Measurements from ENCODE around the gene APBA2. TPM values are rescaled to one million over a fixed set of nuclear protein-coding genes. Genes with fewer than 3 reads are reported as not detected.

APBA2 gene
- total and polyA plus RNA-seq, 2 of the 13 experiments (the other 11 are each of a cell fraction or from before 2014, with no cell fraction given) = 0.62 to 2.3 TPM

GRCh38 chr15:28937271-28937670 is 51.5 kb downstream of the APBA2 start:
- ATAC-seq (no peak), FAIRE-seq (no peak), DNase-seq (ENCODE audit: low spot score) (no peak)
- Histone ChIP-seq H3K4me1 (ENCODE audit: insufficient read depth, low read length) (peaks cover 8% of the 10 kb centered on the region; the same call in 1 of the 2 replicates), H3K27me3 (ENCODE audit: control insufficient read depth in 1 of 2, insufficient read depth in 2 of 2, low read length in 2 of 2) (no peaks in the 10 kb centered on the region; a peak in 1 of 5 replicates), H3K4me3 (replicated peaks in 1 of 3; ENCODE audit: insufficient read depth in 1 of 3, low read depth in 2 of 3, low read length in 3 of 3) (no peak overlapping the region), H3K9me3 (ENCODE audit: low read length) (no peaks in the 10 kb centered on the region), H3K36me3 (replicated peaks in 1 of 2; ENCODE audit: control insufficient read depth in 1 of 2, insufficient read depth in 2 of 2, low read length in 2 of 2) (no peaks in the 10 kb centered on the region), H2AFZ (ENCODE audit: low read length) (no peak overlapping the region), H4K20me1 (ENCODE audit: insufficient read depth, low read length) (no peaks in the 10 kb centered on the region; the same call in 1 of the 2 replicates), H3K9ac (ENCODE audit: insufficient read depth, low read depth, low read length) (no peak overlapping the region), H3K4me2 (ENCODE audit: low read depth, low read length) (no peak overlapping the region), H3K79me2 (ENCODE audit: insufficient read depth, low read length) (no peaks in the 10 kb centered on the region), H3K27ac (ENCODE audit: extremely low read length, insufficient read depth, low read length) (no peak overlapping the region)
- ChIA-PET POLR2A (no interaction called here), CTCF (ENCODE audit: low intra/inter-chr PET ratio, low total read pairs) (no interaction called here)
- no TSS peak for BruUV-seq (replicated peaks)
- TF ChIP-seq SP1 (IDR thresholded peaks at IDR 0.05) (no peak), SP1 (CRISPR knock-in tag; IDR thresholded peaks at IDR 0.05) (no peak)
- 90% methylated on average over 5 of the region's 8 CpGs for WGBS (ENCODE audit: low lambda C conversion rate)
- in situ Hi-C loops (cut with HindIII; ENCODE audit: extremely low pct_ligation_motif_present, low pct_unique_long_range_greater_than_20kb) = no loop called here
- intact Hi-C loops (cut with micrococcal nuclease; ENCODE audit: unreplicated experiment) = no loop called here

- Histone ChIP-seq H3K9me3 (ENCODE audit: low read length) (no peaks in the 10 kb centered on the region), H3K9ac (ENCODE audit: insufficient read depth, low read depth, low read length) (no peak overlapping the region), H3K79me2 (ENCODE audit: insufficient read depth, low read length) (no peaks in the 10 kb centered on the region), H2AFZ (ENCODE audit: low read length) (no peak overlapping the region), H3K27me3 (ENCODE audit: control insufficient read depth in 1 of 2, insufficient read depth in 2 of 2, low read length in 2 of 2) (no peaks in the 10 kb centered on the region; a peak in 1 of 5 replicates), H3K4me1 (ENCODE audit: insufficient read depth, low read length) (no peaks in the 10 kb centered on the region), H3K4me3 (replicated peaks in 1 of 3; ENCODE audit: insufficient read depth in 1 of 3, low read depth in 2 of 3, low read length in 3 of 3) (no peak overlapping the region), H4K20me1 (ENCODE audit: insufficient read depth, low read length) (no peaks in the 10 kb centered on the region), H3K36me3 (replicated peaks in 1 of 2; ENCODE audit: control insufficient read depth in 1 of 2, insufficient read depth in 2 of 2, low read length in 2 of 2) (no peaks in the 10 kb centered on the region), H3K27ac (ENCODE audit: extremely low read length, insufficient read depth, low read length) (no peak overlapping the region), H3K4me2 (ENCODE audit: low read depth, low read length) (no peak overlapping the region)
- TF ChIP-seq CEBPZ (IDR thresholded peaks at IDR 0.05; ENCODE audit: low read length) (no peak), TAF15 (IDR thresholded peaks at IDR 0.05; ENCODE audit: low read depth, low read length, poor library complexity, severe bottlenecking) (no peak), REXO4 (CRISPR knock-in tag; IDR thresholded peaks at IDR 0.05; ENCODE audit: borderline replicate concordance) (no peak), HDAC2 (CRISPR knock-in tag; IDR thresholded peaks at IDR 0.05) (no peak), ATF5 (CRISPR knock-in tag; IDR thresholded peaks at IDR 0.05; ENCODE audit: low read depth) (no peak), ZNF775 (CRISPR knock-in tag; IDR thresholded peaks at IDR 0.05; ENCODE audit: borderline replicate concordance) (no peak), REPIN1 (CRISPR knock-in tag; IDR thresholded peaks at IDR 0.05; ENCODE audit: borderline replicate concordance, low read depth) (no peak)
- intact Hi-C loops (cut with micrococcal nuclease; ENCODE audit: unreplicated experiment) = no loop called here
- 71% methylated on average over 10 of the region's 10 CpGs for WGBS (ENCODE audit: low lambda C conversion rate)
- no peak for FAIRE-seq
- ATAC-seq = no peak
- DNase-seq (ENCODE audit: low spot score) = no peak
- ChIA-PET CTCF (ENCODE audit: low intra/inter-chr PET ratio, low total read pairs) (no interaction called here), POLR2A (no interaction called here)
- BruUV-seq (replicated peaks) = no TSS peak
- in situ Hi-C loops (cut with HindIII; ENCODE audit: extremely low pct_ligation_motif_present, low pct_unique_long_range_greater_than_20kb) = no loop called here
These were observed 56.3 kb downstream of the APBA2 start for GRCh38 chr15:28942046-28942445.

Measured in HepG2 (cell line).